ENCODE measurements around the gene MC1R.

Gene MC1R

DNA sequence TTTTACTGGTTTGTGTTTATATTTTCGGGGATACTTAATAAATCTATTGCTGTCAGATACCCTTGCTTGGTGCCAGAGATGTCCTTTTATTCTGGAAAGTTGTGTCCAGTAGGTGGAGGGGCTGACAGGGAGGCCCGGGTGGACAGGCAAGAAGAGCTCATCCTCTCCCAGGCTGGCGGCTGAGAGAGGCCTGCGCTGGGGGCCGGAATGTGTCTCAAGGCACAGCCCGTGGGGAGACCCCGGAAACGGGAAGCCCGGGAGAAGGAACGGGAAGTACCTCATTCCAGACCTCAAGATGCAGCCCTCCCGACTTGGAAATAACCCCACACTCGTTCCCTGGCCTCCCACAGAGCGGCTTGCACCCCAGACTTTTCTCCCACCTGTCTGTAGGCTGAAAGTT is 17.4 kb downstream of the MC1R start:
- DNase-seq: no peak

GRCh38 chr16:89936508-89936907 is 17.8 kb downstream of the MC1R start:
- no peak for DNase-seq

DNA sequence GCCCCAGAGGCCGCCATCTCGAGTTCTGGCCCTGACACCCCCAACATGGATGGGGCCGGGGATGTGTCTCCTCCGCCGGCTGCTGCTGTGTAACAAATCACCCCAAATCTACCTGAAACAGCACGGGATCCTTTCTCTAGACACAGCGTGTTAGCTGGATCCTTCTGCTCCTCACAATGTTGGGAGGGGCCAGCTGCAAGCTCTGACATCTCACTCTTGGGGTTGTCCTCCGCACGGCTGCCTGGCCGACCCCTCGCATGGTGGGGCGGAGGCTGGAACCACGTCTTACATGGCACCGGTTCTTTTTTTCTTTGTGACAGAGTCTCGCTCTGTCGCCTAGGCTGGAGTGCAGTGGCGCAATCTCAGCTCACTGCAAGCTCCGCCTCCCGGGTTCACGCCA is 18.3 kb downstream of the MC1R start:
- DNase-seq: no peak

- no peak for DNase-seq
Measured at GRCh38 chr16:89938175-89938885, 19.7 kb downstream of the MC1R start.

DNA sequence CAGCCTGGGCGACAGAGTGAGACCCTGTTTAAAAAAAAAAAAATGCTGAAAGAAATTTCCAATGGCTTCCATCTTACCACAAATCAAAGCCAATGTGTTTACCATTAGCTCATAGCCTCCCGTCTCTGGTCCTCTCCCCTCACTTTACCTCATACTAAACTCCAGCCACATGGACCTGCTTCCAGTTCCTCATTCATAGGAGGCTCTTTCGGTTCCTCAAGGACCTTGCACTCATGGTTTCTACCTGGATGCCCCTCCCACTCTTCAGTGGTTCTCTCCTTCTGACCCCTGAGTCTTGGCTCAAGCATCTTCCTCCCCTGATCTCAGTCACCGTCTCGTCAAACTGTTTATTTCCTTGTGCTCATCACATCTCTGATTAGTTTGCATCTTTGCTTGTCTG is 26.1 kb downstream of the MC1R start:
- no peak for DNase-seq

- DNase-seq: no peak
Measured at GRCh38 chr16:89945654-89946053, 27.0 kb downstream of the MC1R start.

DNA sequence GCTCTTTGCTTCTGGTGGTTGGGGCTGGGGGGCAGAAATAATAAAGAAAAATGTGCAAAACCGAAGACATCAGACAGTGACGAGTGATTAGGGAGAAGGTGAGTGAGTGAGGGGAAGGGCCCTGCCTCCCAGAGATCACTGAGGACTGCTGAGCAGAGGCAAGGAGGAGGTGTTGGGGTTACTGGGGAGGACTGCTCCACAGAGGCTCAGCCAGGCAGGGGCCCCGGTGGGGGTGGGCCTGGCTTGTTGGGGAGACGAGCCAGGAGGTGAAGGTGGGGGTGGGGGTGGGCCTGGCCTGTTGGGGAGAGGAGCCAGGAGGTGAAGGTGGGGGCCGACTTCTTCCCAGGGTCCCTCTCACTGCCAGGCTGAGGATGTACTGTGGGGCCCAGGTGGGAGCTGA is 27.9 kb downstream of the MC1R start:
- DNase-seq: no peak

DNA sequence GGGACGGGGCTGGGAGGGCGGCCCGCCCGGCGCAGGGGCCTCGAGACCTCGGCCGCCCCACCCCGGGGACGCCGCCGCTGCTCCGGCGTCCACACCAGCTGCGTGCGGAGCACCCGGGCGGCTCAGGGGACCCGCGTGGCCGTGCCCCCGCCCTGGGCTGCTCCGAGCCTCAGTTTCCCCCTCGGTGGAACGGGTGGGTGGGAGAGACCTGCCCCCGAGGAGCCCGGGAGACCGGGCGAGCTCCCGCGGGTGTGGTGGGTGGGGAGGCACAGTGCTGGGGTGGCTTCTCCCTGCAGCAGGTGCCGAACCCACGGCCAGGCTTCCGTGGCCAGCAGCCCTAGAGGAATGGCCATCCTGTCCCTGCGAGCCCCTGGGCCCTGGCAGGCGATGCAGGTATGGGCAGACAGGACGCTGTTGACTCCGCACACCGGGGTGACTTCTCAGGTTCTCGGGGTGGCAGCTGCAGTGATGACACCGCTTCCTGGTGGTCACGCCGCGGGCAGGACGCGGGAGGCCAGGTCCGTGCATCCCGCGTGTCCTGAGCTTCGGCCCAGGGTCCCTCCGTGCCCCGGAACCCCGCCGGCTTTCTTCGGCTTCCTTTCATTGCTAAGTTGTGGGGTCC is 30.6 kb downstream of the MC1R start:
- DNase-seq: no peak

- no peak for DNase-seq
Measured at GRCh38 chr16:89949756-89950155, 31.1 kb downstream of the MC1R start.

DNA sequence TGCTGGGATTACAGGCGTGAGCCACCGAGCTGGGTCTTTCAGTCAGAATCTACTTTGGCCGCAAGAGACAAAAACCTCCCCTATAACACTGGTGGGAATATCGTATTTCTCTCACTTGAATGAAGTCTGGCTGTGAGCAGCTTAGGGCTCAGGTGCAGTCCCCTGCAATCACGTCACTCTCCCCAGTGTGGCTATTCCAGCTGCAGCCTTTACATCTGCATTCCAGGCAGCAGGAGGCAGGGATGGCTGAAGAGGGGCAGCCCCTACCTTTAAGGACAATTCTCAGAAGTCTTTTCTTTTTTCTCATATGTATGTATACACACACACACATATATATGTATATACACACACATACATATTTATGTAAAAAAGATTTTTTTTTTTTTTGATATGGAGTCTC is 32.8 kb downstream of the MC1R start:
- no peak for DNase-seq

- DNase-seq: no peak
Measured at GRCh38 chr16:89952049-89952448, 33.4 kb downstream of the MC1R start.

GRCh38 chr16:89952551-89952950 is 33.9 kb downstream of the MC1R start:
- DNase-seq: no peak

DNA sequence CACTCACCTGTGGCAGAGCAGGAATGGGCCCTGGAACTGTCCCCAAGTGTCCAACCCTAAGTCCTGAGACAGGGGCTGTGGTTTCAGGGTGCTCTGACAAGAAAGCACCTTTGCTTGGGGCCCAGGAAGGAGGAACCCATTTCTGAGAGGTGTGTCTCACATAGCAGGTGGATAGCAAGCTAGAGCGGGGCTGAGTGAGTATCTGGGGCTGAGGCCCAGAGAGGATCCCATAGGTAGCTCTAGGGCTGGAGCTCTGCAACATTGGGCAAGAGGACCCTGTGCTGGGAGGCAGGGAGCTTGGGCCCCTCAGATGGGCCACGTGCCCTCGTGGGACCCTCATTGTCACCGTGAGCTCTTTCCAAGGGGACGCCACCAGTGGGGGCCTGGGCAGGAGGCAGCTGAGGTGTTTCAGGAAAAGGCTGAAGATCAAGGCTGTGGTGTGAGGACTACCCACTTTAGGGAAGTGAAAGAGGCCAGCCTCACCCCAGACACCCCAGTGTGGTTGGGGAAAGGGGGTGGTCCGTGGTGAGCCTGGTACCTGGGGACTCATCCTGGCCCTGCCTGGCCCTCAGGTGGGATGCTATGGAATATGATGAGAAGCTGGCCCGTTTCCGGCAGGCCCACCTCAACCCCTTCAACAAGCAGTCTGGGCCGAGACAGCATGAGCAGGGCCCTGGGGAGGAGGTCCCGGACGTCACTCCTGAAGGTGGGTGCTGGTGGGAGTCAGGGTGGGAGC is 35.2 kb downstream of the MC1R start:
- DNase-seq: no peak

DNA sequence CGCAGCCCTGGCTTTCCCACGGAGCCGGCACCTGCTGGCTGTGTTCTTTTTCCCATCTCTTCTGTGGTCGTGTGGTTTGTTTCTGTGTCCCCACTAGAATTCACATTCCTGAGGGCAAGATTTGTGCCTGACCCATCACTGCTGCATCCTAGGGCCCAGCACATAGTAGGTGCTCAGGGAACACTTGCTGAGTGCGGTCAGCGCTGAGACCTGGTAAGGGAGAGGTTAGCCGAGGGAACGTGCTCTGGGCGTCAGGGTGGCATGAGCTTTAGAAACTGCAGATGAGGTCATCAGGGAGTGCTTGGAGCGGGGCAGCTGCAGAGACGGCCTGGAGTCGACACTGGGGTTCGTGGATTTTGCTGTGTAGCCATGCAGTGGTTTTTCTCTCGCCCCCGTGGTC is 35.8 kb downstream of the MC1R start:
- no peak for DNase-seq

GRCh38 chr16:89955001-89955685 is 36.5 kb downstream of the MC1R start:
- DNase-seq: no peak

- DNase-seq: no peak
Measured at GRCh38 chr16:89956505-89957215, 38.0 kb downstream of the MC1R start.

GRCh38 chr16:89957216-89957785 is 38.6 kb downstream of the MC1R start:
- no peak for DNase-seq

- no peak for DNase-seq
Measured at GRCh38 chr16:89958068-89958467, 39.4 kb downstream of the MC1R start.

DNA sequence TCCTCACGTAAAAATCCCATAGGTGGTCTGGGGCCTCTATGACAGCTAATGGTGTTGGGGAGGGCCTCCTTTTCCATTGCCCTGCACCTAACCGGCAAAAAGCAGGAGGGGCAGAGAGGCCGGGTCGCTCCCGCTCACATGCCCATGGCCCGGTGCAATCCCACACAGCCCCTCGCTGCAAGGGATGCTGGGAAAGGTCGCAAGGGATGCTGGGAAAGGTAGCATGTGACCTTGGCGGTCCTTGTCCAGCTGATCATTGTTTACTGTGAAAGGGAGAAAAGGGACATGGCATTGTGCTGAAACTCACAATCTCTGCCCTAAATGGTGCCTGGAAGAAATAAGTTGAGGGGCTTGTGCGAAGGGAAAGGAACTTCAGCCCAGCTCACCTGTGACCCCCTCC is 39.9 kb downstream of the MC1R start:
- no peak for DNase-seq

GRCh38 chr16:89960966-89961365 is 42.3 kb downstream of the MC1R start:
- DNase-seq: no peak

- no peak for DNase-seq
Measured at GRCh38 chr16:89961920-89962319, 43.3 kb downstream of the MC1R start.

DNA sequence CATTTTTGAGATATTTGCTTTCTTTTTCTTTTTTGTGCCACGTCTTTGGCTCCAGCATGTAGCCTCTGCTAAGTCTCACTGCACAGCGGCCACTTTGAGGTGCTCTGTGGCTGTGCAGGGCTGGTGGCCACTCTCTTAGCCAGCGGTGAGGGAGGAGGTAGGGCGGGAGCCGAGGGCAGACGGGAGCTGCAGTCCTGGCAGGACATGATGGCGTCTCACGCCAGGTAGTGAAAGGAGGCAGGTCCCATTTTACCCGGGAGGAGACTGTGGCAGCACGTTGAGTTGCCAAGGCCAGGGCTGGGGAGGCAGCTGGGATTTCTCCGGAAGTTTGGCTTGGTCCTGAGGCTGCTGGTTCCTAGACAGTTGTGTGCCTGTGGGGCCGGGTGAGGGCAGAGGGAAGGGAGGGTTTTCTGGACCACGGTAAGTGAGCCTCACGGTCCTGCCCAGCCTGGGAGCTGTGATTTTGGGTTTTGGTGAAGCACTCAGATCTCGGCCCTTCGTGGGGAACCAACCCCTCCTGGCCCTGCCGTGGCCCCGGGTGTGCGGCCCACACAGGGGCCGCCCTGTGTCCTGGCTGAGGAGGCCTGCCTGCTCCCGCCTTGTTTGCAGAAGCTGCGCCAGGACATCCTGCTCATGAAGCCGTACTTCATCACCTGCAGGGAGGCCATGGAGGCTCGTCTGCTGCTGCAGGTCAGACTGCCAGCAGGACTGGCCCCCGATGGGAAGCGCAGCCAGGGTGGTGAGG is 44.3 kb downstream of the MC1R start:
- DNase-seq: no peak

Data from COR-L47 (cell line).